Measurements from ENCODE around the gene HORMAD1. TPM values are rescaled to one million over a fixed set of nuclear protein-coding genes. Genes with fewer than 3 reads are reported as not detected.

HORMAD1 gene
- polyA plus RNA-seq, 1 of the 3 experiments (the other 2 are of a cell fraction): not detected

DNA sequence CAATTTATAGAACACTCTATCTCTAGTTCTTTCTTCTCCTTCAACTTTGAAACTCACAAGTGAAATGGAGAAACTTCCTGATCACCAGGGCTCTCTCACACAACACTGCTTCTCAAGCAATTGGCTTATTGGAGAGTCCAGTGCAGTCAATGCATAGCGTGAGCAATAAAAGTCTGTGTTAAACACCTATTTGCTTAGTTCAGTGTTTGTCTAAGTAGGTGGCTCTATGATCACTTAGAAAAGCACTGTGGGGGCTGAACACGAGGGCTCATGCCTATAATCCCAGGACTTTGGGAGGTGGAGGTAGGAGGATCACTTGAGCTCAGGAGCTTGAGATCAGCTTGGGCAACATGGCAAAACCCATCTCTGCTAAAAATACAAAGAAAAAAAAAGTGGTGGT, 32.7 kb upstream of the HORMAD1 start:
- no peak overlapping the region for H3K4me3 ChIP-seq (ENCODE audit: low read depth in 2 of 2, low read length in 1 of 2)
- no peak overlapping the region for H3K27ac ChIP-seq (ENCODE audit: low read depth in 2 of 2, low read length in 1 of 2)
- H3K4me1 ChIP-seq (ENCODE audit: control insufficient read depth in 1 of 2, insufficient read depth in 2 of 2, low read depth in 1 of 2, low read length in 1 of 2): no peaks in the 10 kb centered on the region
- peaks cover 0 to 4% of the 10 kb centered on the region in 2 experiments for H3K36me3 ChIP-seq (replicated peaks in 1 of 2; ENCODE audit: control insufficient read depth in 1 of 2, insufficient read depth in 2 of 2, low read length in 1 of 2)
- WGBS (ENCODE audit: low lambda C conversion rate): 85% methylated on average over 2 of the region's 2 CpGs
- no peaks in the 10 kb centered on the region for H3K79me2 ChIP-seq (ENCODE audit: insufficient read depth)
- no peak overlapping the region for H2AFZ ChIP-seq (ENCODE audit: low read depth)
- no peak for TF ChIP-seq RFX5 (IDR thresholded peaks at IDR 0.05; ENCODE audit: low read length)
- no peak for TF ChIP-seq ELF1 (IDR thresholded peaks at IDR 0.05)
- no peak for TF ChIP-seq TAF1 (IDR thresholded peaks at IDR 0.05; ENCODE audit: borderline replicate concordance, low read depth, low read length)
- TF ChIP-seq, protein P1, sequence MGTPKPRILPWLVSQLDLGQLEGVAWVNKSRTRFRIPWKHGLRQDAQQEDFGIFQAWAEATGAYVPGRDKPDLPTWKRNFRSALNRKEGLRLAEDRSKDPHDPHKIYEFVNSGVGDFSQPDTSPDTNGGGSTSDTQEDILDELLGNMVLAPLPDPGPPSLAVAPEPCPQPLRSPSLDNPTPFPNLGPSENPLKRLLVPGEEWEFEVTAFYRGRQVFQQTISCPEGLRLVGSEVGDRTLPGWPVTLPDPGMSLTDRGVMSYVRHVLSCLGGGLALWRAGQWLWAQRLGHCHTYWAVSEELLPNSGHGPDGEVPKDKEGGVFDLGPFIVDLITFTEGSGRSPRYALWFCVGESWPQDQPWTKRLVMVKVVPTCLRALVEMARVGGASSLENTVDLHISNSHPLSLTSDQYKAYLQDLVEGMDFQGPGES (IDR thresholded peaks at IDR 0.05; ENCODE audit: low read depth, low read length): no peak
- no peak for TF ChIP-seq TEAD4 (IDR thresholded peaks at IDR 0.05; ENCODE audit: borderline replicate concordance, insufficient read depth)
- no peak for TF ChIP-seq GABPA (IDR thresholded peaks at IDR 0.05; ENCODE audit: low read depth)
- no peak for TF ChIP-seq GATA2 (CRISPR knock-in tag; IDR thresholded peaks at IDR 0.05)
- no peak for TF ChIP-seq RAD21 (IDR thresholded peaks at IDR 0.05; ENCODE audit: low read length)
- TF ChIP-seq YY1 (IDR thresholded peaks at IDR 0.05; ENCODE audit: low read depth): no peak
- no peak for TF ChIP-seq NFIC (IDR thresholded peaks at IDR 0.05; ENCODE audit: borderline replicate concordance)
- TF ChIP-seq, protein P2, sequence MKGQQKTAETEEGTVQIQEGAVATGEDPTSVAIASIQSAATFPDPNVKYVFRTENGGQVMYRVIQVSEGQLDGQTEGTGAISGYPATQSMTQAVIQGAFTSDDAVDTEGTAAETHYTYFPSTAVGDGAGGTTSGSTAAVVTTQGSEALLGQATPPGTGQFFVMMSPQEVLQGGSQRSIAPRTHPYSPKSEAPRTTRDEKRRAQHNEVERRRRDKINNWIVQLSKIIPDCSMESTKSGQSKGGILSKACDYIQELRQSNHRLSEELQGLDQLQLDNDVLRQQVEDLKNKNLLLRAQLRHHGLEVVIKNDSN (IDR thresholded peaks at IDR 0.05; ENCODE audit: borderline replicate concordance, low read depth): no peak
- TF ChIP-seq JUND (IDR thresholded peaks at IDR 0.05): no peak
- CTCF ChIA-PET: no interaction called here
- no peak for DNase-seq
- H3K9ac ChIP-seq: no peak overlapping the region
- H4K20me1 ChIP-seq (ENCODE audit: insufficient read depth): no peaks in the 10 kb centered on the region
- no peaks in the 10 kb centered on the region for H3F3A ChIP-seq (replicated peaks; ENCODE audit: insufficient read depth)
- no peak overlapping the region for H3K4me2 ChIP-seq
- POLR2A ChIA-PET: no interaction called here
- no peaks in the 10 kb centered on the region for H3K27me3 ChIP-seq (ENCODE audit: insufficient read depth)
- H3K9me3 ChIP-seq: no peaks in the 10 kb centered on the region
- no peaks in the 10 kb centered on the region for H3K9me2 ChIP-seq

DNA sequence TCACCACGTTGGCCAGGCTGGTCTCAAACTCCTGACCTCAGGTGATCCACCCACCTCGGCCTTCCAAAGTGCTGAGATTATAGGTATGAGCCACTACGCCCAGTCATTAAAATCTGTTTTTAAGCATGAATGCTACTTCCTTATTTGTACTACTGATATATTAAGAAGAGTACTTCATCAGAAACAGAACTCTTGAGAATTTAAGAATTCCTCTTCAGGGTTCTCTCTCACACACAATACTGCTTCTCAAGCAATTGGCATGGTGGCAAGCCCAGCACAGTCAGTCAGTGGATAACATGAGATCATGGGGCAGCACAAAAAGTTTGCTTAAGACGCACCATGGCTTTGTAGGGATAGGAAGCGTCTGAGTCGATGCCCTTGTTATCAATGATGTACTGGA, 30.7 kb upstream of the HORMAD1 start:
- Histone ChIP-seq H3K9me3 (no peaks in the 10 kb centered on the region), H3K27ac (ENCODE audit: low read depth in 2 of 2, low read length in 1 of 2) (no peak overlapping the region), H3F3A (replicated peaks; ENCODE audit: insufficient read depth) (no peaks in the 10 kb centered on the region), H3K9me2 (no peaks in the 10 kb centered on the region), H3K27me3 (ENCODE audit: insufficient read depth) (no peaks in the 10 kb centered on the region), H3K9ac (no peak overlapping the region), H2AFZ (ENCODE audit: low read depth) (no peak overlapping the region), H3K4me2 (no peak overlapping the region), H3K4me1 (ENCODE audit: control insufficient read depth in 1 of 2, insufficient read depth in 2 of 2, low read depth in 1 of 2, low read length in 1 of 2) (no peaks in the 10 kb centered on the region), H3K4me3 (ENCODE audit: low read depth in 2 of 2, low read length in 1 of 2) (no peak overlapping the region), H3K36me3 (replicated peaks in 1 of 2; ENCODE audit: control insufficient read depth in 1 of 2, insufficient read depth in 2 of 2, low read length in 1 of 2) (peaks cover 0 to 4% of the 10 kb centered on the region in 2 experiments), H4K20me1 (ENCODE audit: insufficient read depth) (no peaks in the 10 kb centered on the region), H3K79me2 (ENCODE audit: insufficient read depth) (no peaks in the 10 kb centered on the region)
- TF ChIP-seq TAF1 (IDR thresholded peaks at IDR 0.05; ENCODE audit: borderline replicate concordance, low read depth, low read length): no peak
- TF ChIP-seq, protein P3, sequence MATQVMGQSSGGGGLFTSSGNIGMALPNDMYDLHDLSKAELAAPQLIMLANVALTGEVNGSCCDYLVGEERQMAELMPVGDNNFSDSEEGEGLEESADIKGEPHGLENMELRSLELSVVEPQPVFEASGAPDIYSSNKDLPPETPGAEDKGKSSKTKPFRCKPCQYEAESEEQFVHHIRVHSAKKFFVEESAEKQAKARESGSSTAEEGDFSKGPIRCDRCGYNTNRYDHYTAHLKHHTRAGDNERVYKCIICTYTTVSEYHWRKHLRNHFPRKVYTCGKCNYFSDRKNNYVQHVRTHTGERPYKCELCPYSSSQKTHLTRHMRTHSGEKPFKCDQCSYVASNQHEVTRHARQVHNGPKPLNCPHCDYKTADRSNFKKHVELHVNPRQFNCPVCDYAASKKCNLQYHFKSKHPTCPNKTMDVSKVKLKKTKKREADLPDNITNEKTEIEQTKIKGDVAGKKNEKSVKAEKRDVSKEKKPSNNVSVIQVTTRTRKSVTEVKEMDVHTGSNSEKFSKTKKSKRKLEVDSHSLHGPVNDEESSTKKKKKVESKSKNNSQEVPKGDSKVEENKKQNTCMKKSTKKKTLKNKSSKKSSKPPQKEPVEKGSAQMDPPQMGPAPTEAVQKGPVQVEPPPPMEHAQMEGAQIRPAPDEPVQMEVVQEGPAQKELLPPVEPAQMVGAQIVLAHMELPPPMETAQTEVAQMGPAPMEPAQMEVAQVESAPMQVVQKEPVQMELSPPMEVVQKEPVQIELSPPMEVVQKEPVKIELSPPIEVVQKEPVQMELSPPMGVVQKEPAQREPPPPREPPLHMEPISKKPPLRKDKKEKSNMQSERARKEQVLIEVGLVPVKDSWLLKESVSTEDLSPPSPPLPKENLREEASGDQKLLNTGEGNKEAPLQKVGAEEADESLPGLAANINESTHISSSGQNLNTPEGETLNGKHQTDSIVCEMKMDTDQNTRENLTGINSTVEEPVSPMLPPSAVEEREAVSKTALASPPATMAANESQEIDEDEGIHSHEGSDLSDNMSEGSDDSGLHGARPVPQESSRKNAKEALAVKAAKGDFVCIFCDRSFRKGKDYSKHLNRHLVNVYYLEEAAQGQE (IDR thresholded peaks at IDR 0.05; ENCODE audit: low read depth, low read length): no peak
- no peak for TF ChIP-seq EZH2phosphoT487 (IDR thresholded peaks at IDR 0.05; ENCODE audit: borderline replicate concordance, low read depth)
- no peak for TF ChIP-seq ELF1 (IDR thresholded peaks at IDR 0.05)
- TF ChIP-seq MXI1 (IDR thresholded peaks at IDR 0.05; ENCODE audit: low read depth, low read length): no peak
- ChIA-PET CTCF (no interaction called here), POLR2A (no interaction called here)
- 89% methylated on average over 6 of the region's 6 CpGs for WGBS (ENCODE audit: low lambda C conversion rate)
- DNase-seq: no peak

Data from SK-N-SH (cell line).